Measurements from ENCODE around the gene L3MBTL2. TPM values are rescaled to one million over a fixed set of nuclear protein-coding genes. Genes with fewer than 3 reads are reported as not detected.
"Not testable (repeated sequence)": the region's sequence is repeated elsewhere in the genome, so short reads cannot be mapped to it uniquely, and the experiment has no call there.

The L3MBTL2 gene
- total and polyA plus RNA-seq, 7 donors = 7.2 to 15.8 (median 11.4) TPM

DNA sequence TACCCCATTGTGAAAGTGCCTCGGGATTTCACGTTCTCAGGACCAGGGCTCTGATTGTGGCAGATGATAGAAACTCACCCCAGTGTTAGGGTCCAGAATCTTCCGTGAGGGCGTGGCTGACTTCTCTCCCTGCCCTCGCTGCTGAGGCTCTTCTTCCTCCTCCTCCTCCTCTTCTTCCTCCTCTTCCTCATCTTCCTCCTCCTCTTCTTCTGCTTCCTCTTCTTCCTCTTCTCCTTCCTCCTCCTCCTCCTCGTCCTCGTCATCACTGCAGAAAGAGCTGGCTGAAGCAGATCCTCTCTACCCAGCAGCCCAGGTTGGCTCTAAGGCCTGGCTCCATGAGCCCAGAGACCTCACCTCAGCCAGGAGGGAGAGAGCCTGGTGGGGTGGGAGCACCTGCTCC lies 49.1 kb downstream of the L3MBTL2 start:
- DNase-seq (no peak), ATAC-seq (no peak)
- WGBS, 3 donors = 88 to 98% (median 94%) methylated on average over 7 of the region's 7 CpGs
- Histone ChIP-seq H3K4me3 (no peak overlapping the region), H3K9me3 (no peaks in the 10 kb centered on the region), H3K4me1 (no peaks in the 10 kb centered on the region), H3K27ac (no peak overlapping the region), H3K27me3 (ENCODE audit: insufficient read depth in 3 of 3, low read length in 2 of 3) (no peaks in the 10 kb centered on the region), H3K36me3 (ENCODE audit: insufficient read depth in 1 of 2, low read depth in 1 of 2) (peaks cover 0 to 98% of the 10 kb centered on the region in 2 donors)
- intact Hi-C loops (cut with DNase I) = no loop called here
- TF ChIP-seq, protein P1, sequence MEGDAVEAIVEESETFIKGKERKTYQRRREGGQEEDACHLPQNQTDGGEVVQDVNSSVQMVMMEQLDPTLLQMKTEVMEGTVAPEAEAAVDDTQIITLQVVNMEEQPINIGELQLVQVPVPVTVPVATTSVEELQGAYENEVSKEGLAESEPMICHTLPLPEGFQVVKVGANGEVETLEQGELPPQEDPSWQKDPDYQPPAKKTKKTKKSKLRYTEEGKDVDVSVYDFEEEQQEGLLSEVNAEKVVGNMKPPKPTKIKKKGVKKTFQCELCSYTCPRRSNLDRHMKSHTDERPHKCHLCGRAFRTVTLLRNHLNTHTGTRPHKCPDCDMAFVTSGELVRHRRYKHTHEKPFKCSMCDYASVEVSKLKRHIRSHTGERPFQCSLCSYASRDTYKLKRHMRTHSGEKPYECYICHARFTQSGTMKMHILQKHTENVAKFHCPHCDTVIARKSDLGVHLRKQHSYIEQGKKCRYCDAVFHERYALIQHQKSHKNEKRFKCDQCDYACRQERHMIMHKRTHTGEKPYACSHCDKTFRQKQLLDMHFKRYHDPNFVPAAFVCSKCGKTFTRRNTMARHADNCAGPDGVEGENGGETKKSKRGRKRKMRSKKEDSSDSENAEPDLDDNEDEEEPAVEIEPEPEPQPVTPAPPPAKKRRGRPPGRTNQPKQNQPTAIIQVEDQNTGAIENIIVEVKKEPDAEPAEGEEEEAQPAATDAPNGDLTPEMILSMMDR (IDR thresholded peaks at IDR 0.05) = no peak

DNA sequence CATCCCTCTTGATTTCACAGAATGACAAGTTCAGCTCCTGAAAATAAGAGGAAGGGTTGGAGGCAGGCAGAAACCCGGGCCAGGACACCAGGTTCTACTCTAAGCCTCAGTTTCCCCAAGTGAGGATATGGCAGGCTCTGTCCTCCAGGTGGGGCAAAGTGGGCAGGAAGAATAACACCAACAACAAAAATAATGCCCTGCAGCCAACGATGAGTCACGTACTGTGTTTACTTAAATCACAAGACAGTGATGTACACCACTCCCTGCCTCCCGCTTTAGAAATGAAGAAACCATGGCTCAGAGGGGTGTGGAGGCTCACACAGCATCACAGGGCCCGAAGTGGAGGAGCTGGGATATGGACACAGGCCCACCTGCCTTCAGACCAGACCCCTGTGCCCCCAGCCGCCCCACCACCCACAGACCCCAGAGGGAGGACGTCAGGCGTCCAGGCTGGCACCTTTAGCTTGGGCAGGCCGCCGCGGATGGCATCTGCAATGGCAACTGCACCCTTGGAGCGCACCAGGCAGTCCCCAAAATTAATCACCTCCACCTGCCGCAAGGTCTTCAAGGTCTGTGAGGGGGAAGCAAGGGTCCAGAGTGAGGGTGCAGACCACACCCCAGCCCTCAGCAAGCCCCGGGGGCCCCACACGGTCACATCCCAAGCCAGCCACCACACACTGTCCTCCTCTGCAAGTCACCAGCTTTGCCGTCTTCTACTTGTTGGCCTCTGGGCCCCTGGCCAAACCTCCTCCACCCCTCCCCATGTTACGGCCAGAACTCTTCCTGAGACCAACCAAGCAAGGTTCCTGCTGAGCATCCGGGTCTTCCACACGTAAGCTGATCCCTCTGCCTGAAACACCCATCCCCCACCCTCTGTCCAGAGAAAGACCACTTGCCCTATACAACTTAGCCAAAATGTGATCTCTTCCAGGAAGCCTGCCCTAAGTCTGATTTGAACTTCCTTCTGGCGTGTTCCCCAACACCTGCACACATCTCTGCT lies 51.4 kb downstream of the L3MBTL2 start:
- no peaks in the 10 kb centered on the region for H3K4me1 ChIP-seq
- intact Hi-C loops (cut with DNase I) = no loop called here
- ATAC-seq (peak in 3 of 4 donors; percentile 34 to 73 (median 34)), DNase-seq (no peak)
- TF ChIP-seq, protein P1 (IDR thresholded peaks at IDR 0.05) = no peak
- H3K4me3 ChIP-seq = no peak overlapping the region
- no peak overlapping the region for H3K27ac ChIP-seq
- peaks cover 0 to 98% of the 10 kb centered on the region in 2 donors for H3K36me3 ChIP-seq (ENCODE audit: insufficient read depth in 1 of 2, low read depth in 1 of 2)
- WGBS, 3 donors = 81 to 83% (median 81%) methylated on average over 20 of the region's 20 CpGs
- H3K9me3 ChIP-seq = no peaks in the 10 kb centered on the region
- no peaks in the 10 kb centered on the region for H3K27me3 ChIP-seq (ENCODE audit: insufficient read depth in 3 of 3, low read length in 2 of 3)

DNA sequence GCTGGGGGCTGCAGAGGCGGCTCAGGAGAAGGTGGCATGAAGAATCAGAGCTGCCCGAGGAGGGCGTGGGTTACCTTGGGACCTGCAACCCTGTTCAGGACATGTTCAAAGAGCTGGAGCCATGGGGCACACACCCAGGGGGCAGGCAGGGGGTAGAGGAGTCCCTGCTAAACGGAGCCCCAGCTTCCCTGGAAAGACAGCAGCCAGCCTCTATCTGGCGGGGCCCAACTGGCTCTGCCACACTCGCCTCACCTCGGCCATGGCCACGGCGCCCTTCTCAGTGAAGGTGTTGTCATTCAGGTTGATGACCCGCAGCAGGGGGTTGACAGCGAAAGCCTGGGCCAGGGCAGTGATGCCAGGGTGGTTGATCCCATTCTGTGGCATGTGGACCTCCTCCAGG lies 52.6 kb downstream of the L3MBTL2 start:
- ATAC-seq = no peak
- no peaks in the 10 kb centered on the region for H3K9me3 ChIP-seq
- no peak overlapping the region for H3K27ac ChIP-seq
- no peak overlapping the region for H3K4me3 ChIP-seq
- peaks cover 0 to 97% of the 10 kb centered on the region in 2 donors for H3K36me3 ChIP-seq (ENCODE audit: insufficient read depth in 1 of 2, low read depth in 1 of 2)
- TF ChIP-seq, protein P1 (IDR thresholded peaks at IDR 0.05) = no peak
- DNase-seq = no peak
- H3K4me1 ChIP-seq = no peaks in the 10 kb centered on the region
- WGBS, 3 donors = 84 to 89% (median 87%) methylated on average over 11 of the region's 11 CpGs
- intact Hi-C loops (cut with DNase I) = no loop called here
- no peaks in the 10 kb centered on the region for H3K27me3 ChIP-seq (ENCODE audit: insufficient read depth in 3 of 3, low read length in 2 of 3)

DNA sequence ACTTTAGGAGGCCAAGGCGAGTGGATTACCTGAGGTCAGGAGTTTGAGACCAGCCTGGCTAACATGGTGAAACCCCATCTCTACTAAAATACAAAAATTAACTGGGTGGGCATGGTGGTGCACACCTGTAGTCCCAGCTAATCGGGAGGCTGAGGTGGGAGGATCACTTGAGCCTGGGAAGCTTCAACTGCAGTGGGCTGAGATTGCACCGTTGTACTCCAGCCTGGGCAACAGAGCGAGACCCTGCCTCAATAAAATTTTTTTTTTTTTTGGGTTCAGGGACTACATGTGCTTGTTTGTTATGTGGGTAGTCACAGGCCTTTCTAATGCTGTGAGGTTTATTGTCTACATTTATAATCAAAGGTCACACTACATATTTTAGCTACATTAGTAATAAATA lies 54.6 kb downstream of the L3MBTL2 start:
- H3K4me3 ChIP-seq; intact Hi-C loops (cut with DNase I); ATAC-seq; H3K27me3 ChIP-seq (ENCODE audit: insufficient read depth in 3 of 3, low read length in 2 of 3); H3K4me1 ChIP-seq; H3K27ac ChIP-seq; H3K9me3 ChIP-seq; DNase-seq: not testable (repeated sequence)
- H3K36me3 ChIP-seq (ENCODE audit: insufficient read depth in 1 of 2, low read depth in 1 of 2) = peaks cover 0 to 97% of the 10 kb centered on the region in 2 donors
- 98 to 99% (median 99%) methylated on average over 4 of the region's 4 CpGs for WGBS, 3 donors

DNA sequence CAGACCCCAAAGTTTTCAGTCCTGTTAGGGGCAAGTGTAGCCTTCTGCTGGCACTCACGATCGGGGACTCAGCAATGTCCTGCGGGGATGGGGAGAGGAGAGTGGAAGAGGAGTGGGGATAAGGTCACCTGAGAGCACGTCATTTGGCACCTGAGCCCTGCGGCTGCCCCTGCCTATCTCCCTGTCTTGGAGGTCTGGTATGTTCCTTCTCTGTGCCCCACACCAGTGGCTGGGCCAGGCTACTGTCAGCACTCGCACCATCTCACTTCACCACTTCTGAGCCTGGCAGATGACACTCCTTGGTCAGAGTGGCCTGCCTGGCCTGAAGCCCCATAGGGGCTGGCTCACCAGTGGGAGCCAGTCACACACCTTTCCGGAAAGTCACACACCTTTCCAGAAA lies 55.8 kb downstream of the L3MBTL2 start:
- Histone ChIP-seq H3K4me1 (no peaks in the 10 kb centered on the region), H3K4me3 (no peak overlapping the region), H3K36me3 (ENCODE audit: insufficient read depth in 1 of 2, low read depth in 1 of 2) (peaks cover 4 to 97% of the 10 kb centered on the region in 2 donors), H3K9me3 (no peaks in the 10 kb centered on the region), H3K27ac (no peak overlapping the region), H3K27me3 (ENCODE audit: insufficient read depth in 3 of 3, low read length in 2 of 3) (no peaks in the 10 kb centered on the region)
- ATAC-seq (peak in 1 of 4 donors; percentile 92), DNase-seq (no peak)
- TF ChIP-seq, protein P1 (IDR thresholded peaks at IDR 0.05) = no peak
- intact Hi-C loops (cut with DNase I) = no loop called here
- WGBS, 3 donors = 96 to 98% (median 96%) methylated on average over 7 of the region's 7 CpGs

Measured in psoas muscle (tissue), 8 donors.